ENCODE data around the gene KCNK3. TPM values are rescaled to one million over a fixed set of nuclear protein-coding genes. Genes with fewer than 3 reads are reported as not detected.

KCNK3 gene
- total RNA-seq, 1 experiment from 2014 or later: 32.8 TPM

DNA sequence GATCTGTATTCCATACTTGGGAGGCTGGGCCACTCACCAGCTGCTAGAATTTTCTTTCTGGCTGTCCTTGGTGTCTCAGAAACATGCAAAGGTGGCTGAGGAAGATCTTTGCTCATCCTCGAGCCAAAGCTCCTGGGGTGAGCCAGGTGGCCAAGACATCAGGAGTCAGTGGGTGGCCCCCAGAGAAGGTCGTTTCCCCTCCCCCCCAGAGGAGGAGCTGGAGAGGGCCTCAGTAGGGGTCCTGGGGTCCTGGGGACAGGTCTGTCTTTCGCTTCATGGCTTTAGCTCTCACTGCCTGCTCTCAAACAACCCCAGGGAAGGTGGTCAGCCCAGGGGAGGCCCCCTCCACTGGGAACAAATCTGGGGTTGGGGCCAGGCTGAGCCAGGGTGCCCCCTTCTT, 13.6 kb downstream of the KCNK3 start:
- intact Hi-C loops (cut with micrococcal nuclease; ENCODE audit: unreplicated experiment): no loop called here
- H3K4me1 ChIP-seq (ENCODE audit: control insufficient read depth, insufficient read depth, low read length): peaks cover 7% of the 10 kb centered on the region; the same call in 1 of the 2 replicates
- TF ChIP-seq SIN3A (IDR thresholded peaks at IDR 0.05; ENCODE audit: borderline replicate concordance, insufficient read depth, low read depth, low read length) (no peak), POLR2AphosphoS5 (IDR thresholded peaks at IDR 0.05; ENCODE audit: low read depth, low read length) (no peak), TCF7L2 (IDR thresholded peaks at IDR 0.05; ENCODE audit: low read depth, low read length) (no peak)
- TF ChIP-seq, protein P1, sequence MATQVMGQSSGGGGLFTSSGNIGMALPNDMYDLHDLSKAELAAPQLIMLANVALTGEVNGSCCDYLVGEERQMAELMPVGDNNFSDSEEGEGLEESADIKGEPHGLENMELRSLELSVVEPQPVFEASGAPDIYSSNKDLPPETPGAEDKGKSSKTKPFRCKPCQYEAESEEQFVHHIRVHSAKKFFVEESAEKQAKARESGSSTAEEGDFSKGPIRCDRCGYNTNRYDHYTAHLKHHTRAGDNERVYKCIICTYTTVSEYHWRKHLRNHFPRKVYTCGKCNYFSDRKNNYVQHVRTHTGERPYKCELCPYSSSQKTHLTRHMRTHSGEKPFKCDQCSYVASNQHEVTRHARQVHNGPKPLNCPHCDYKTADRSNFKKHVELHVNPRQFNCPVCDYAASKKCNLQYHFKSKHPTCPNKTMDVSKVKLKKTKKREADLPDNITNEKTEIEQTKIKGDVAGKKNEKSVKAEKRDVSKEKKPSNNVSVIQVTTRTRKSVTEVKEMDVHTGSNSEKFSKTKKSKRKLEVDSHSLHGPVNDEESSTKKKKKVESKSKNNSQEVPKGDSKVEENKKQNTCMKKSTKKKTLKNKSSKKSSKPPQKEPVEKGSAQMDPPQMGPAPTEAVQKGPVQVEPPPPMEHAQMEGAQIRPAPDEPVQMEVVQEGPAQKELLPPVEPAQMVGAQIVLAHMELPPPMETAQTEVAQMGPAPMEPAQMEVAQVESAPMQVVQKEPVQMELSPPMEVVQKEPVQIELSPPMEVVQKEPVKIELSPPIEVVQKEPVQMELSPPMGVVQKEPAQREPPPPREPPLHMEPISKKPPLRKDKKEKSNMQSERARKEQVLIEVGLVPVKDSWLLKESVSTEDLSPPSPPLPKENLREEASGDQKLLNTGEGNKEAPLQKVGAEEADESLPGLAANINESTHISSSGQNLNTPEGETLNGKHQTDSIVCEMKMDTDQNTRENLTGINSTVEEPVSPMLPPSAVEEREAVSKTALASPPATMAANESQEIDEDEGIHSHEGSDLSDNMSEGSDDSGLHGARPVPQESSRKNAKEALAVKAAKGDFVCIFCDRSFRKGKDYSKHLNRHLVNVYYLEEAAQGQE (IDR thresholded peaks at IDR 0.05; ENCODE audit: insufficient read depth in 1 of 2, low read depth in 2 of 2, low read length in 1 of 2): no peak
- TF ChIP-seq, protein P2, sequence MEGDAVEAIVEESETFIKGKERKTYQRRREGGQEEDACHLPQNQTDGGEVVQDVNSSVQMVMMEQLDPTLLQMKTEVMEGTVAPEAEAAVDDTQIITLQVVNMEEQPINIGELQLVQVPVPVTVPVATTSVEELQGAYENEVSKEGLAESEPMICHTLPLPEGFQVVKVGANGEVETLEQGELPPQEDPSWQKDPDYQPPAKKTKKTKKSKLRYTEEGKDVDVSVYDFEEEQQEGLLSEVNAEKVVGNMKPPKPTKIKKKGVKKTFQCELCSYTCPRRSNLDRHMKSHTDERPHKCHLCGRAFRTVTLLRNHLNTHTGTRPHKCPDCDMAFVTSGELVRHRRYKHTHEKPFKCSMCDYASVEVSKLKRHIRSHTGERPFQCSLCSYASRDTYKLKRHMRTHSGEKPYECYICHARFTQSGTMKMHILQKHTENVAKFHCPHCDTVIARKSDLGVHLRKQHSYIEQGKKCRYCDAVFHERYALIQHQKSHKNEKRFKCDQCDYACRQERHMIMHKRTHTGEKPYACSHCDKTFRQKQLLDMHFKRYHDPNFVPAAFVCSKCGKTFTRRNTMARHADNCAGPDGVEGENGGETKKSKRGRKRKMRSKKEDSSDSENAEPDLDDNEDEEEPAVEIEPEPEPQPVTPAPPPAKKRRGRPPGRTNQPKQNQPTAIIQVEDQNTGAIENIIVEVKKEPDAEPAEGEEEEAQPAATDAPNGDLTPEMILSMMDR (IDR thresholded peaks at IDR 0.05): no peak
- ATAC-seq: no peak
- no peaks in the 10 kb centered on the region for H3K36me3 ChIP-seq (ENCODE audit: control insufficient read depth, insufficient read depth, low read length)
- no peak for DNase-seq (ENCODE audit: low read depth, low spot score)
- no peak overlapping the region for H3K27ac ChIP-seq (ENCODE audit: low read length)
- in situ Hi-C loops (cut with HindIII; ENCODE audit: low pct_unique_long_range_greater_than_20kb, low sequenced_read_pairs): no loop called here
- H3K4me3 ChIP-seq (ENCODE audit: low read depth in 2 of 2, low read length in 2 of 2): no peak overlapping the region
- no peaks in the 10 kb centered on the region for H3K27me3 ChIP-seq (ENCODE audit: control insufficient read depth, insufficient read depth, low read length)
- CTCF ChIA-PET: no interaction called here
- no TSS peak for BruUV-seq (replicated peaks)
- POLR2A ChIA-PET: no interaction called here
- H3K9me3 ChIP-seq (ENCODE audit: control insufficient read depth, insufficient read depth, low read depth, low read length): no peaks in the 10 kb centered on the region

DNA sequence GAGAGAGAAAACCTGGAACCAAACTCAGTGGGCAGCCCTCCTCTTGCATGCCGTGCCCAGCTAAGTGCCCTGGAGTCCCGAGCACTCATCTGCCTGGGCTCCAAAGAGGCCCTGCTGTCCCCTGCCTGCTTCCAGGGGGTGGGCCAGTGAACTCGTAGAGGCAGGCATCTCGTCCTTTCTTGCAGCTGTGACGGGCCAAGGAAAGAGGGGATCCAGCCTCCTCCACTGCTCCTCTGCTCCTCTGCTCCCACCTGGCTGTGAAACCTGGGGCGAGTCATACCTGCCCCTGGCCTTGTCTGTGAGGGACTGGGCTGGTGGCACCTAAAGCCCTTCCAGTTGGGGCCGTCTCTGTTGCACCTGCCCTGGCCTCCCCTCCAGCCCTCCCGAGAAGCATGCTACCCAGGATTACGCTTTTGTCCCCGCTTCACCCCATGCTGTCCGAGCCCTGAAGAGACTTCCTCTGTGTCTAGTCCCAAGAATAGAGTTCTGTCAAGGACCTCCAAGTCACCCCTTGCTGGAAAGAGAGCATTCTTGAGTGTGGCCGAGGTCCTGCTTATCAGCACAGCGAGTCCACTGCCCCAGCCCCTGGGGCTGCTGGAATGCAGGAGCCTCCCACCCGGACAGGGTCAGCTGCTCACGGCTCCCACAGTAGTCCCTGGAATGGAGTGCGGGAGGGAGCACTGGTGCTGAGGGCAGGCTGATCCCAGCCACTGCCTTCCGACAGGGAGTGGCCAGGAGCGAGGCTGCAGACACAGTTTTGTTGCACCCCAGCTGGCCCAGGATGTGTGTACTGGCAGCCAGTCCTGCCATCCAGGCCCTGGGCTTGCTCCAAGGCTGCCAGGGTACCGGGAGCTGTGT, 14.3 kb downstream of the KCNK3 start:
- ChIA-PET CTCF (no interaction called here), POLR2A (no interaction called here)
- intact Hi-C loops (cut with micrococcal nuclease; ENCODE audit: unreplicated experiment) (no loop called here), in situ Hi-C loops (cut with HindIII; ENCODE audit: low pct_unique_long_range_greater_than_20kb, low sequenced_read_pairs) (no loop called here)
- no peak; the same call in 1 of the 2 replicates for ATAC-seq
- no TSS peak for BruUV-seq (replicated peaks)
- TF ChIP-seq SIN3A (IDR thresholded peaks at IDR 0.05; ENCODE audit: borderline replicate concordance, insufficient read depth, low read depth, low read length): no peak
- TF ChIP-seq, protein P1 (IDR thresholded peaks at IDR 0.05; ENCODE audit: insufficient read depth in 1 of 2, low read depth in 2 of 2, low read length in 1 of 2): no peak
- TF ChIP-seq, protein P2 (IDR thresholded peaks at IDR 0.05): no peak
- TF ChIP-seq TCF7L2 (IDR thresholded peaks at IDR 0.05; ENCODE audit: low read depth, low read length): no peak
- no peak for TF ChIP-seq POLR2AphosphoS5 (IDR thresholded peaks at IDR 0.05; ENCODE audit: low read depth, low read length)
- Histone ChIP-seq H3K4me3 (ENCODE audit: low read depth in 2 of 2, low read length in 2 of 2) (no peak overlapping the region), H3K4me1 (ENCODE audit: control insufficient read depth, insufficient read depth, low read length) (peaks cover 7% of the 10 kb centered on the region; the same call in 1 of the 2 replicates), H3K36me3 (ENCODE audit: control insufficient read depth, insufficient read depth, low read length) (no peaks in the 10 kb centered on the region), H3K27ac (ENCODE audit: low read length) (no peak overlapping the region), H3K27me3 (ENCODE audit: control insufficient read depth, insufficient read depth, low read length) (no peaks in the 10 kb centered on the region), H3K9me3 (ENCODE audit: control insufficient read depth, insufficient read depth, low read depth, low read length) (no peaks in the 10 kb centered on the region)
- DNase-seq (ENCODE audit: low read depth, low spot score): no peak
